AG09319 (cell line): ENCODE measurements around the gene SPRY2.

Experiments
- DNase-seq: peaks from one replicate; pipeline ENCODE4 v3.0.0-alpha.2; 2010; ENCODE audit warnings: low read depth; ENCODE audit errors: extremely low read depth
- CTCF ChIP-seq: IDR thresholded peaks from 2 replicates; pipeline ENCODE4 v1.5.1; 2011; ENCODE audit warnings: low read depth, mild to moderate bottlenecking, inconsistent platforms, low read length, moderate library complexity

SPRY2 gene

GRCh38 chr13:80379245-80379644 is 38.3 kb upstream of the SPRY2 start:
- no peak for DNase-seq

GRCh38 chr13:80376554-80376953 is 35.6 kb upstream of the SPRY2 start:
- no peak for TF ChIP-seq CTCF
- DNase-seq = no peak

More at GRCh38 chr13:80379245-80379644, 38.3 kb upstream of the SPRY2 start:
- TF ChIP-seq CTCF = no peak

- no peak for DNase-seq
- no peak for TF ChIP-seq CTCF
These were observed 34.0 kb upstream of the SPRY2 start for GRCh38 chr13:80374901-80375300.

- no peak for DNase-seq
- TF ChIP-seq CTCF = no peak
These were observed 33.5 kb upstream of the SPRY2 start for GRCh38 chr13:80374444-80374843.

GRCh38 chr13:80371840-80372509 is 31.0 kb upstream of the SPRY2 start:
- DNase-seq = no peak
- TF ChIP-seq CTCF = no peak

- no peak for TF ChIP-seq CTCF
- no peak for DNase-seq
These were observed 26.5 kb upstream of the SPRY2 start for GRCh38 chr13:80367473-80367872.

GRCh38 chr13:80363890-80364503 is 23.1 kb upstream of the SPRY2 start:
- DNase-seq = no peak

More at GRCh38 chr13:80363890-80364503, 23.1 kb upstream of the SPRY2 start:
- peak; percentile 79 for TF ChIP-seq CTCF
